Panc1 (cell line): ENCODE measurements around the gene RNASE7. TPM values are rescaled to one million over a fixed set of nuclear protein-coding genes. Genes with fewer than 3 reads are reported as not detected.

ENCODE experiments used
- ATAC-seq: fragments of 200-7000 bp; cut with Tn5 transposase; 2 replicates; pipeline ENCODE4 v1.9.1; 2020; ENCODE audit warnings: mild to moderate bottlenecking, moderate library complexity
- BruUV-seq: library from RNA; stranded (reverse); fragments of 400-500 nt; replicated peaks from 2 replicates; lab custom pipeline; 2021; lab: Mats Ljungman, UMichigan
- CTCF ChIA-PET: fragments of 300-600 bp; sonication (Branson Sonifier 250); formaldehyde crosslinking; loops from one replicate; lab custom pipeline; 2022; ENCODE audit warnings: antibody characterized with exemption; lab: Charles Lee
- POLR2A ChIA-PET: fragments of 300-600 bp; sonication (Branson Sonifier 250); formaldehyde crosslinking; loops from one replicate; lab custom pipeline; 2022; ENCODE audit warnings: antibody characterized with exemption; lab: Charles Lee
- DNase-seq: peaks from one replicate; pipeline ENCODE4 v3.0.0-alpha.2; 2010; ENCODE audit warnings: low read depth, low spot score
- H3K27ac ChIP-seq: 2 replicates; pipeline ENCODE4 v1.5.1; 2011; ENCODE audit warnings: mild to moderate bottlenecking, low read length, inconsistent platforms
- H3K27me3 ChIP-seq: fragments of 200-500 bp; sonication (Bioruptor generic); 2 replicates; pipeline ENCODE4 v1.6.0; 2014; ENCODE audit warnings: low read length, inconsistent platforms; ENCODE audit not compliant: control insufficient read depth, insufficient read depth
- H3K36me3 ChIP-seq: fragments of 200-500 bp; sonication (Bioruptor generic); 2 replicates; pipeline ENCODE4 v1.5.1; 2014; ENCODE audit warnings: inconsistent platforms, mild to moderate bottlenecking, low read length, moderate library complexity; ENCODE audit not compliant: control insufficient read depth, insufficient read depth
- H3K4me1 ChIP-seq: 2 replicates; pipeline ENCODE4 v1.5.1; 2011; ENCODE audit warnings: inconsistent platforms, mild to moderate bottlenecking, low read length, moderate library complexity; ENCODE audit not compliant: control insufficient read depth, insufficient read depth
- H3K4me3 ChIP-seq, 2 experiments: 2 replicates each; pipeline ENCODE4 v1.5.1; 2011 to 2012; ENCODE audit warnings: low read depth in 2 of 2, low read length in 2 of 2, mild to moderate bottlenecking in 2 of 2, inconsistent platforms in 1 of 2, moderate library complexity in 1 of 2
- H3K9me3 ChIP-seq: fragments of 200-500 bp; sonication (Bioruptor generic); 2 replicates; pipeline ENCODE4 v1.5.1; 2014; ENCODE audit warnings: low read depth, mild to moderate bottlenecking, inconsistent platforms, low read length, moderate library complexity; ENCODE audit not compliant: control insufficient read depth, insufficient read depth
- CTCF ChIP-seq: fragments of 450-650 bp; IDR thresholded peaks from 2 replicates; pipeline ENCODE4 v1.5.1; 2017; ENCODE audit warnings: mild to moderate bottlenecking
- POLR2AphosphoS5 ChIP-seq: IDR thresholded peaks from 2 replicates; pipeline ENCODE4 v1.6.1; 2012; ENCODE audit warnings: mild to moderate bottlenecking, low read depth, low read length, moderate library complexity
- REST ChIP-seq, 2 experiments: IDR thresholded peaks; 2 replicates each; pipeline ENCODE4 v1.6.1; 2011 to 2012; ENCODE audit warnings: low read depth in 2 of 2, control low read depth in 1 of 2, low read length in 1 of 2, mild to moderate bottlenecking in 1 of 2, moderate library complexity in 1 of 2; ENCODE audit not compliant: insufficient read depth in 1 of 2
- SIN3A ChIP-seq: IDR thresholded peaks from 2 replicates; pipeline ENCODE4 v1.6.1; 2012; ENCODE audit warnings: low read depth, mild to moderate bottlenecking, low read length, moderate library complexity, borderline replicate concordance; ENCODE audit not compliant: insufficient read depth
- TCF7L2 ChIP-seq: IDR thresholded peaks from 2 replicates; pipeline ENCODE4 v1.6.1; 2011; ENCODE audit warnings: mild to moderate bottlenecking, low read depth, low read length, inconsistent platforms
- in situ Hi-C: cut with HindIII; loops from 2 replicates; pipeline ENCODE4 v1.10.0; 2016; ENCODE audit warnings: low sequenced_read_pairs, low pct_unique_long_range_greater_than_20kb
- intact Hi-C: fragments of 100-400 bp; cut with micrococcal nuclease; formaldehyde crosslinking; loops from one replicate; pipeline ENCODE4 v1.10.0; 2022; ENCODE audit not compliant: unreplicated experiment
- total RNA-seq: library from RNA; stranded (reverse); gene quantifications from one replicate; pipeline ENCODE4 v1.2.1, GENCODE V29; 2021; ENCODE audit not compliant: unreplicated experiment

Gene RNASE7
- total RNA-seq, 1 experiment from 2014 or later, result not detected

DNA sequence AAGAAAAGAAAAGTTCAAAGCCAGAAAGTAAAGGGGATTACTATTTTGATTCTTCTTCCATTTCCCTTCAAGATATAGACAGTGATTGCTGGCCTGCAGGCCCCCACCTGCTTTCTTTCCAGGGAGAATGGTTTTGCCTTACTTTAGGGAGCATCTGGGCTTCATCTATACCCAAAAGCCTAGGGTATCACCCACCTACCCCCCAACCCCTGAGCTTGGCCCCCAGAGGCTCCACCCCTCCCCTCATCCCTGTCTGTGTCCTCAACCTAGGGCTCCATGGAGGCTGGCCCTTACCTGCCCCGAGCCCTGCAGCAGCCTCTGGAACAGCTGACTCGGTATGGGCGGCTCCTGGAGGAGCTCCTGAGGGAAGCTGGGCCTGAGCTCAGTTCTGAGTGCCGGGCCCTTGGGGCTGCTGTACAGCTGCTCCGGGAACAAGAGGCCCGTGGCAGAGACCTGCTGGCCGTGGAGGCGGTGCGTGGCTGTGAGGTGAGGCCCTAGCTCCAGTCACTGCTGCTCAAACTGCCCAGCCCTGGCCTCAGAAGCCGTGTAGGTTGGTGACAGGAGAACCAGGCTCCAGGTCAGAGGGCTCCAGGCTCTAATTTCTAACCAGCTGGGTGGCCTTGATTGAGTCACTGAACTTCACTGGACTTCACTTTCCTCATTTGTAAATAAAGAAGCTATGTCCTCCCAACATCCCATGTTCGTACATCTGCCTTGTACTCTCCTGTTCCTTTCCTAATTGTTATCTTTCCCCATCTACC is 41.6 kb downstream of the RNASE7 start:
- POLR2A ChIA-PET, result no interaction called here
- no peak overlapping the region for H3K27ac ChIP-seq

DNA sequence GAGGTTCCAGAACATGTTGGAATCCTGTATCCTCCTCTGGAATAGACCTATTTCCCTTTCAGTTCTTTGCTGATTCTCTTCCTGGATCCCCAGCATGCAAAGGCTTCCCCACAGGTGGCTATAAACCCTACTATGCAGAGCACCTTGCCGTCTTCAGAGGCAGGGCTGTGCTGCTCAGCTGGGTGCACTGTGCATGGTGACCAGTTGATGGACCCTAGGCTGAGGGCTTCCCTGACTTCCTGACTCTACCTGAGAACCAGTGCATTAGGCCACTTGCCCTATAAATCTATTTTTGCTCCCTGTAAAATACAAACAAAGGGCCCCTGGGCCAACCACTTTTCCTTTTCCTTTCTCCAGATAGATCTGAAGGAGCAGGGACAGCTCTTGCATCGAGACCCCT is 42.2 kb downstream of the RNASE7 start:
- no peak for ATAC-seq
- ChIA-PET POLR2A (no interaction called here), CTCF (no interaction called here)
- H3K27me3 ChIP-seq, result no peaks in the 10 kb centered on the region
- no peaks in the 10 kb centered on the region for H3K4me1 ChIP-seq
- H3K4me3 ChIP-seq, result no peak overlapping the region
- no peak overlapping the region for H3K27ac ChIP-seq
- DNase-seq, result no peak
- H3K9me3 ChIP-seq, result no peaks in the 10 kb centered on the region
- no TSS peak for BruUV-seq
- in situ Hi-C loops (no loop called here), intact Hi-C loops (no loop called here)
- H3K36me3 ChIP-seq, result no peaks in the 10 kb centered on the region
- TF ChIP-seq TCF7L2 (no peak), REST (IDR thresholded peaks at IDR 0.05; ENCODE audit: insufficient read depth in 1 of 2, low read depth in 2 of 2, low read length in 1 of 2) (no peak), CTCF (no peak), SIN3A (no peak), POLR2AphosphoS5 (no peak)

More for the DNA sequence above, 41.6 kb downstream of the RNASE7 start:
- CTCF ChIA-PET, result interaction anchor here (0.6 kb wide), 1 partner anchor 86 kb away, joined by 14 read pairs; no protein-coding TSS in a partner anchor
- BruUV-seq, result no TSS peak
- no peaks in the 10 kb centered on the region for H3K9me3 ChIP-seq
- no peaks in the 10 kb centered on the region for H3K27me3 ChIP-seq
- TF ChIP-seq REST (IDR thresholded peaks at IDR 0.05; ENCODE audit: insufficient read depth in 1 of 2, low read depth in 2 of 2, low read length in 1 of 2) (no peak), TCF7L2 (no peak), POLR2AphosphoS5 (no peak), SIN3A (no peak), CTCF (no peak)
- in situ Hi-C loops, result no loop called here
- no peak for ATAC-seq
- H3K4me3 ChIP-seq, result no peak overlapping the region
- intact Hi-C loops, result no loop called here
- H3K36me3 ChIP-seq, result no peaks in the 10 kb centered on the region
- DNase-seq, result no peak
- no peaks in the 10 kb centered on the region for H3K4me1 ChIP-seq
